Measurements from ENCODE around the gene ARHGEF28.

ARHGEF28 gene

GRCh38 chr5:73764996-73765395 lies 139.0 kb downstream of the ARHGEF28 start:
- DNase-seq (no peak), ATAC-seq (ENCODE audit: insufficient read depth, low read depth) (no peak)
- Histone ChIP-seq H3K27ac (ENCODE audit: low read length) (no peak overlapping the region), H3K4me3 (ENCODE audit: low read depth in 1 of 2, low read length in 2 of 2) (no peak overlapping the region), H3K9me3 (ENCODE audit: insufficient read depth, low read length, severe bottlenecking) (peaks cover 3% of the 10 kb centered on the region), H3K4me2 (ENCODE audit: insufficient read depth, low read length) (no peak overlapping the region), H4K20me1 (ENCODE audit: insufficient read depth, low read length) (no peaks in the 10 kb centered on the region), H3K27me3 (ENCODE audit: insufficient read depth, low read length, poor library complexity) (no peaks in the 10 kb centered on the region), H3K9ac (ENCODE audit: low read depth, low read length) (no peak overlapping the region), H3K79me2 (ENCODE audit: insufficient read depth, low read length) (no peaks in the 10 kb centered on the region), H2AFZ (ENCODE audit: low read depth, low read length) (no peak overlapping the region), H3K4me1 (ENCODE audit: insufficient read depth, low read length) (no peaks in the 10 kb centered on the region), H3K36me3 (ENCODE audit: insufficient read depth, low read length) (no peaks in the 10 kb centered on the region)
- TF ChIP-seq CTCF (IDR thresholded peaks at IDR 0.05; ENCODE audit: borderline replicate concordance, extremely low read depth, low read length, poor library complexity, severe bottlenecking) (no peak), EZH2 (IDR thresholded peaks at IDR 0.05; ENCODE audit: borderline replicate concordance, low read depth, low read length, severe bottlenecking) (no peak)

GRCh38 chr5:73766902-73767301 lies 140.9 kb downstream of the ARHGEF28 start:
- no peak overlapping the region for H3K4me3 ChIP-seq (ENCODE audit: low read depth in 1 of 2, low read length in 2 of 2)
- TF ChIP-seq EZH2 (IDR thresholded peaks at IDR 0.05; ENCODE audit: borderline replicate concordance, low read depth, low read length, severe bottlenecking), result no peak
- TF ChIP-seq CTCF (IDR thresholded peaks at IDR 0.05; ENCODE audit: borderline replicate concordance, extremely low read depth, low read length, poor library complexity, severe bottlenecking), result no peak
- peaks cover 3% of the 10 kb centered on the region for H3K9me3 ChIP-seq (ENCODE audit: insufficient read depth, low read length, severe bottlenecking)
- H3K27ac ChIP-seq (ENCODE audit: low read length), result no peak overlapping the region
- no peaks in the 10 kb centered on the region for H3K27me3 ChIP-seq (ENCODE audit: insufficient read depth, low read length, poor library complexity)
- no peaks in the 10 kb centered on the region for H4K20me1 ChIP-seq (ENCODE audit: insufficient read depth, low read length)
- H3K9ac ChIP-seq (ENCODE audit: low read depth, low read length), result no peak overlapping the region
- H3K4me1 ChIP-seq (ENCODE audit: insufficient read depth, low read length), result no peaks in the 10 kb centered on the region
- ATAC-seq (ENCODE audit: insufficient read depth, low read depth) (no peak), DNase-seq (no peak)
- no peaks in the 10 kb centered on the region for H3K79me2 ChIP-seq (ENCODE audit: insufficient read depth, low read length)
- H3K36me3 ChIP-seq (ENCODE audit: insufficient read depth, low read length), result no peaks in the 10 kb centered on the region
- H2AFZ ChIP-seq (ENCODE audit: low read depth, low read length), result no peak overlapping the region
- H3K4me2 ChIP-seq (ENCODE audit: insufficient read depth, low read length), result no peak overlapping the region

GRCh38 chr5:73770172-73771025 lies 144.4 kb downstream of the ARHGEF28 start:
- H3K9me3 ChIP-seq (ENCODE audit: insufficient read depth, low read length, severe bottlenecking), result peaks cover 3% of the 10 kb centered on the region
- no peak overlapping the region for H2AFZ ChIP-seq (ENCODE audit: low read depth, low read length)
- H3K4me3 ChIP-seq (ENCODE audit: low read depth in 1 of 2, low read length in 2 of 2), result no peak overlapping the region
- H3K4me2 ChIP-seq (ENCODE audit: insufficient read depth, low read length), result no peak overlapping the region
- no peaks in the 10 kb centered on the region for H3K27me3 ChIP-seq (ENCODE audit: insufficient read depth, low read length, poor library complexity)
- no peaks in the 10 kb centered on the region for H4K20me1 ChIP-seq (ENCODE audit: insufficient read depth, low read length)
- no peak overlapping the region for H3K9ac ChIP-seq (ENCODE audit: low read depth, low read length)
- TF ChIP-seq CTCF (IDR thresholded peaks at IDR 0.05; ENCODE audit: borderline replicate concordance, extremely low read depth, low read length, poor library complexity, severe bottlenecking) (no peak), EZH2 (IDR thresholded peaks at IDR 0.05; ENCODE audit: borderline replicate concordance, low read depth, low read length, severe bottlenecking) (no peak)
- ATAC-seq (ENCODE audit: insufficient read depth, low read depth) (no peak), DNase-seq (no peak)
- H3K4me1 ChIP-seq (ENCODE audit: insufficient read depth, low read length), result no peaks in the 10 kb centered on the region
- no peaks in the 10 kb centered on the region for H3K79me2 ChIP-seq (ENCODE audit: insufficient read depth, low read length)
- H3K36me3 ChIP-seq (ENCODE audit: insufficient read depth, low read length), result no peaks in the 10 kb centered on the region
- no peak overlapping the region for H3K27ac ChIP-seq (ENCODE audit: low read length)

Measured in DND-41 (cell line).